ENCODE data around the gene OR6F1.
"Not testable (repeated sequence)": the region's sequence is repeated elsewhere in the genome, so short reads cannot be mapped to it uniquely, and the experiment has no call there.

Gene OR6F1

GRCh38 chr1:247716546-247716945 lies at the start of gene OR6F1:
OR6F1 (minus strand) TSS chr1:247716646; CDS start chr1:247712755, 3,891 bp downstream.
- DNase-seq (ENCODE audit: low read depth), result no peak

DNA sequence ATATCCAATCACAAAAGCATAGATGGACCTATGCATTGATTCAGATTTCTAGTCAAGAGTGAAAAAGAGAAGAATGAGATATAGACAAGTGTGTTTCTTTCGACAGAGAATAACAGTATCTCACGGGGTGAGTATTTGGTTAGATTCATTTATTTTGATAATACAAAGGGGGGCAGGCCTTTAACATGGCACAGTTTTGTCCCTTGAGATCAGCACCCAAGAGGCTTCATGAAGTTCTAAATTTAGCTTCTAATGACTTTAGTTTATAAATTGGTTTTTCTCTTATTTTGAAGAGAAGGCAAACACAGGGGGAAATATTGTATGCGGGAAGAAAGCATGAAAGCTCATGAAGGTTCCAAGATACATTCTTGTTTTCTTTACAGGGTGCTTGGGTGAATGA lies 44.0 kb upstream of the OR6F1 start, which contains the start of gene OR1C1:
OR1C1 (minus strand) TSS at position 101 of the 400 bp plus-strand sequence. CDS start 2,150 bp downstream, outside the sequence.
- DNase-seq (ENCODE audit: low read depth), result no peak

DNA sequence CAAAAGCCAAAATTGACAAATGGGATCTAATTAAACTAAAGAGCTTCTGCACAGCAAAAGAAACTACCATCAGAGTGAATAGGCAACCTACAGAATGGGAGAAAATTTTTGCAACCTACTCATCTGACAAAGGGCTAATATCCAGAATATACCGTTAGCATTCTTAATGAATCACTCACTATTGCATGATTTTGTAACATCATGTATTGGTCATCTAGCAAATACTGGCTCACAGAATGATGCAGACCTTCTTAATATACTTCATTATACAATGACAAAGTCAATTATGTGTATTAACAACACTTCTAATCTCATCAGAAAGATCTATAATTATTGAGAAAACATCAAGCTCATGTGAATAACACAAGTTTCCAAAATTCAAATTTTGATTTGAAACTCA lies 37.9 kb upstream of the OR6F1 start:
- DNase-seq (ENCODE audit: low read depth), result not testable (repeated sequence)

- no peak for DNase-seq (ENCODE audit: low read depth)
Observed at GRCh38 chr1:247749870-247750269, 33.4 kb upstream of the OR6F1 start.

- DNase-seq (ENCODE audit: low read depth), result no peak
Observed at GRCh38 chr1:247748041-247748440, 31.6 kb upstream of the OR6F1 start, which contains the start of gene OR14A2. OR14A2 (minus strand) TSS chr1:247748141.

- no peak for DNase-seq (ENCODE audit: low read depth)
Observed at GRCh38 chr1:247747616-247748015, 31.2 kb upstream of the OR6F1 start.

DNA sequence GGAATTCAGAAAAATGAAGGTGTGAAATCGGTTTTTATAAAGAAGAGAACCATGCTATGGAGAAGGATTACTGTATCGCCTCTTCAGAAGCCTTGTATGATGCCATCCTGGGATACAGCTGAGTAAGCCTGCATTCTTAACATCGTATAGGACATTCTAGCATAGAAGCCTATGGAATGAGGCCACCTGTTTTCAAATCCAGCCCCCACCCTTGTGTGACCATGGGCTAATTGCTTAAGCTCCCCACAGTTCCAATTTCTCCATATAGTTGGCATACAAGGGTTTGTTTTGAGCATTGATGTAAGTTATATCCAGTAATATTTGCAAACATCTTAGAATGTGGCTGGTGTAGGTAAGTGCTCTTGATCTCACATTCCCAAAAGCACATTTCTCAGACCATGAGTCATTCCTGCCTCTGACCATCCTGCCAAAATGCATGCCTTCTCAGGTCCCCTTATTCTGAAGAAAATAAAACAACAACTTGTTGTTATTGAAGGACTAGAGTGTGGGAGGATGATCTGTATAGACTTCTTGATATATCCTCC lies 30.0 kb upstream of the OR6F1 start:
- no peak for DNase-seq (ENCODE audit: low read depth)

DNA sequence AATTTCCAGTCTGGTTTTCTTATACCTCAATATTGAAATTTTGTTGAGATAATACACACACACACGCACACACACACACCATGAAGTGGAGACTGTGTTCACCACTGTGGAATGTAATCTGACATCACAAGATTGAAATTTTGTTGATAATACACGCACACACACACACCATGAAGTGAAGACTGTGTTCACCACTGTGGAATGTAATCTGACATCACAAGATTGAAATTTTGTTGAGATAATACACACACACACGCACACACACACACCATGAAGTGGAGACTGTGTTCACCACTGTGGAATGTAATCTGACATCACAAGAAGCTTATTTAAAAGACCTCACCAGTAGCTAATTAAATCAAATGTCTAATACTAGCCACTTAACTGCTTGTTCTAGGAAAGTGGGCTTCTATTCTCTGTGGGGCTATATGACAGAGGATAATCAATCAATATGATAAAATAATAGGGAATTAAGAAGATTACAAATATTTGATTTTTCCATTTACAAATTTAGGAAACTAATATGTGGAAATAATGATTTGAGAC lies 25.8 kb upstream of the OR6F1 start:
- not testable (repeated sequence) for DNase-seq (ENCODE audit: low read depth)

DNA sequence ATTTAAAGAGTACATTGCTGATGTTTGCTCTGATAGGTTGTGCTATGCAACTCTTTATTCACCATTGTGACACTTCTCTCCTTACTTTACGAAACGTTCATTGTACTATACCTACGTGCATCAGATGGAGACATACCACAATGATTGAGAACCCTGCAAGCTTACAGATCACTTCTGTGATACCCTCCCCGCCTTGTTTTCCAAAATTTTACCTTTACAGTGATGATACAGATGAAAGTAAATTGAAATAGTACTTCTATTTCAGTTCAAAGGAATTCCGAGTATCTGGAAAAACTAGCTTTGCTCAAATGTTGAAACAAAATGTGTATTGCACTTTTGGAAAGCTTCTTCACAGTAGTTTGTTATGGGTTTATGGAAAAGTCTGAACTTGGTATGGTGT lies 25.3 kb upstream of the OR6F1 start:
- DNase-seq (ENCODE audit: low read depth), result no peak

DNA sequence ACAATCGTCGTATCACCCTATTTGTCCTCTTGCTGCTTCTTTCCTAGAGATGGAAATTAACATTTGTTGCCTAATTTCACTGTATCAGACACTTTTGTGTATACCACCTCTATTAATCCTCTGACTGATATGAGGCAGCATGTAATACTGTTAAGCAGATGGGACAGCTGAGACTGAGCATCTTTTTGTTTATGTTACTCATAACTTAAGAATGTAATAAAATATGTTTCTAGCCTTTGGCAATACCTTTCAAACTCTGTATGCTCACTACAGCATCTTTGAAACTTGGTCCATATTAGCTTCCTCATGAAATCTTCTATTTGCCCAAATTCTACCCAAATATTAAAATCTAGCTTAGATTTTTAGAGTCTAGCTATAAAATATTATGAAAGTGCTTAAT lies 24.3 kb upstream of the OR6F1 start:
- no peak for DNase-seq (ENCODE audit: low read depth)

GRCh38 chr1:247738315-247738714 lies 21.9 kb upstream of the OR6F1 start, which contains the start of gene OR14K1:
OR14K1 (plus strand) TSS chr1:247738615; CDS start chr1:247738615, 0 bp downstream.
- no peak for DNase-seq (ENCODE audit: low read depth)

GRCh38 chr1:247721222-247721621 lies 4.8 kb upstream of the OR6F1 start:
- no peak for DNase-seq (ENCODE audit: low read depth)

DNA sequence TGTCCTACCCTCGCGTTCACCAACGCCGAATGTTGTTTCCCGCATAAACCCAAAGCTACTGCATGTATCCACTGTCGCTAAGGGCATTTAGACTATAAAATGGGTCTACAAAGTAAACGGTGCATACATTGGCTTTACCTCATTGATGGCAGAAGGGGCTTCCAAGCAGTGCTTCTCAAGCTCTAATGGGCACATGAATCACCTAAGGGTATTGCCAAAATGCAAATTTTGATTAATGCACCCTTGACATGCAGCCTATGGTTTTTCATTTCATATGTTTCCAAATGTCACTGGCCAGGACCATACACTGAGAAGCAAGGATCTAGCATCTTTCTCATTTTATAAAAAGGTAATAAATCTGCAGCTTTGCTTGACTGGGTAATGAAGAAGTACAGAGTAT lies 2.7 kb downstream of the OR6F1 start:
- DNase-seq (ENCODE audit: low read depth), result no peak

DNA sequence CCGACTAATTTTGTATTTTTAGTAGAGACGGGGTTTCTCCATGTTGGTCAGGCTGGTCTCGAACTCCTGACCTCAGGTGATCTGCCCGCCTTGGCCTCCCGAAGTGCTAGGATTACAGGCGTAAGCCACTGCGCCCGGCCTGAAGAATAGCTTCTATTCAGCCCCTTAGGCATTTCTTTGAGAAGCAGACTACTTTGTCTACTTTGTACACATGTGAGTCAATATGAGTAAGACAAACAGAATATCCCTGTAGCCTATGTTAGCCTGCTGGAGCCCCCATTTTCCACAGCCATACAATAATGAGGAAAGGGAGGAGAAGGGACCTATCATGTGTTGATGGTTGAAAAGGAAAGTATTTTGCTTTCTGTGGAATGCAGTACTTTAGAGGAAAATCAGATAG lies 5.8 kb downstream of the OR6F1 start:
- DNase-seq (ENCODE audit: low read depth), result not testable (repeated sequence)

DNA sequence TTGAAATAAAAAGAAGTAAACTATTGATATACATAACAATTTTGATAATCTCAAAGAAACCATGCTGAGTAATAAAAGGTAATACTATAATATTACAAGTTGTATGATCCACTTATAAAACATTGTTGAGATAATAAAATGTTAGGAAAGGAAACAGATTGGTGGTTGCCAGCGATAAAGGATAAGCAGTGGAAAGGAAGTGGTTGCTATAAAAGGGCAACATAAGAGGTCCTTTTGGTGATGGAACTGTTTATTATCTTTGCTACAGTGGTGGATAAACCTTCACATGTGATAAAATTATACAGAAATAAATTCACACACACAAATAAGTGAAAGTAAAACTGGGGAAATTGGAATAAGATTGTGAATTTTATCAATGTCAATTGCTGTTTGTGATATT lies 15.1 kb downstream of the OR6F1 start:
- DNase-seq (ENCODE audit: low read depth), result no peak

GRCh38 chr1:247681288-247681897 lies 35.1 kb downstream of the OR6F1 start:
- DNase-seq (ENCODE audit: low read depth), result no peak

- DNase-seq (ENCODE audit: low read depth), result no peak
Observed at GRCh38 chr1:247680171-247680570, 36.3 kb downstream of the OR6F1 start.

DNA sequence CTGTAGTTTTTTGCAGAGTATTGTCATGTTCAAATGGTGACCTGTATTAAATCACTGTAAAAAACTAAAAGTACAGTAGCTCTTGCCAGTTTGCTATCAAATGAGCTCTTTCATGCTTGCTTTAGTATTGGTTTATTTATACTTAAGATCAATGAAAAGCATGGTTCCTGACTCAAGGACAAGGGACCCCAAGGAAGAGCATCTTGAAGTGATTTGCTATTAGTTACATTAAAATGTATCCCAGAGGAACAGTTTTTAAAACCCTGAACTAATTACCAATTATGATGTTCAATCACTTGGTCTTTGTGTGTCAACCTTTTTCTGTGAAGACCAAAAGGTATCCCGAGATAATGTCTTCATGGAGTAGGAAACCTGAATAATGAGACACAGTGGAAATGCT lies 36.8 kb downstream of the OR6F1 start, which contains the start of gene OR13G1:
OR13G1 (minus strand) TSS at position 101 of the 400 bp plus-strand sequence. CDS start 6,698 bp downstream, outside the sequence.
- no peak for DNase-seq (ENCODE audit: low read depth)

- no peak for DNase-seq (ENCODE audit: low read depth)
Observed at GRCh38 chr1:247669225-247669624, 47.2 kb downstream of the OR6F1 start.

Data from stimulated activated CD8-positive, alpha-beta memory T cell treated with anti-CD3 and anti-CD28 coated beads, Interleukin-7, amount 100 ng/mL, for 24 hours (primary cell).